Neural cell (in vitro differentiated cells): ENCODE measurements around the gene ARHGAP4.

Source experiments
- CTCF ChIP-seq: fragments of 450-650 bp; IDR thresholded peaks from 2 replicates; pipeline ENCODE4 v1.5.1; 2014; ENCODE audit warnings: antibody characterized with exemption, mild to moderate bottlenecking, moderate library complexity; ENCODE audit not compliant: poor library complexity, severe bottlenecking
- EP300 ChIP-seq: fragments of 450-650 bp; conservative IDR thresholded peaks from 2 replicates; pipeline ENCODE4 v1.6.1; 2014; ENCODE audit warnings: antibody characterized with exemption, mild to moderate bottlenecking, moderate library complexity; ENCODE audit not compliant: poor library complexity, severe bottlenecking
- EZH2 ChIP-seq: fragments of 200-600, 300-800 bp; shearing (Covaris generic), sonication (generic); IDR thresholded peaks from 2 replicates; pipeline ENCODE4 v1.6.1; 2014; ENCODE audit warnings: antibody characterized with exemption, low read length, borderline replicate concordance, mild to moderate bottlenecking; ENCODE audit not compliant: insufficient read depth, poor library complexity, severe bottlenecking
- POLR2AphosphoS5 ChIP-seq: IDR thresholded peaks from 2 replicates; pipeline ENCODE4 v1.6.1; 2012
- RAD21 ChIP-seq: fragments of 450-650 bp; conservative IDR thresholded peaks from 2 replicates; pipeline ENCODE4 v1.6.1; 2014; ENCODE audit warnings: antibody characterized with exemption, mild to moderate bottlenecking, moderate library complexity
- REST ChIP-seq: IDR thresholded peaks from 2 replicates; pipeline ENCODE4 v1.6.1; 2012; ENCODE audit warnings: borderline replicate concordance
- SMC3 ChIP-seq: fragments of 450-650 bp; conservative IDR thresholded peaks from 2 replicates; pipeline ENCODE4 v1.6.1; 2014; ENCODE audit warnings: antibody characterized with exemption, mild to moderate bottlenecking, moderate library complexity; ENCODE audit not compliant: poor library complexity
- TAF1 ChIP-seq: IDR thresholded peaks from 2 replicates; pipeline ENCODE4 v1.6.1; 2012; ENCODE audit warnings: low read depth

GRCh38 chrX:153937056-153937455, 11.0 kb upstream of the ARHGAP4 start:
- TF ChIP-seq EP300 = no peak
- no peak for TF ChIP-seq POLR2AphosphoS5
- no peak for TF ChIP-seq CTCF
- TF ChIP-seq RAD21 = no peak
- no peak for TF ChIP-seq TAF1
- TF ChIP-seq SMC3 = no peak
- no peak for TF ChIP-seq REST
- no peak for TF ChIP-seq EZH2
